ENCODE measurements around the gene CD300H. TPM values are rescaled to one million over a fixed set of nuclear protein-coding genes. Genes with fewer than 3 reads are reported as not detected.
A peak's percentile ranks its signal among the peaks of the same experiment; 100 is the strongest.

CD300H gene
- total RNA-seq, 1 donor from 2014 or later = not detected

DNA sequence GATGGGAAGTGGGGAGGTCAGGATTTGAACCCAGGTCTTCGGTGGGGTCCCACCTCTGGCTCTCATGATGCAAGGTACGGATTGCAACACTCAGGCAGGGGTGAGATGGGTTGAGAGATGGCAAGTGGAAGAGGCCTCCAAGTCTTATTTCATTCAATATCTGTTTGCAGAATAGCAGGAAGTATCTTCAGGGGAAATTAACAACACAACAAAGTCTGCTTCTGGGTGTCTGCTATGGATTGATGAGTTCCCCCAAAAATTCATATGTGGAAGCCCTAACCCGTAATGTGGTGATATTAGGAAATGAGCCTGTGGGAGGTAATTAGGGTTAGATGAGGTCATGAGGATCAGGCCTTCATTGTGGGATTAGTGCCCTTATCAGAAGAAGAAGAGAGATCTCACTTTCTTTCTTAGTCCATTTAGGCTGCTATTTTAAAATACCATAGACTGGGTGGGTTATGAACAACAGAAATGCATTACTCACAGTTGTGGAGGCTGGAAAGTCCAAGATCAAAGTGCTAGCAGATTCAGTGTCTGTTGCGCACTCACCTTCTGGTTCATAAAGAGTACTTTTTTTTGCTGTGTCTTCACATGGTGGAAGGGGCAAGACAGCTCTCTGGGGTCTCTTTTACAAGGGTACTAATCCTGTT lies 4.4 kb upstream of the CD300H start:
- no peaks in the 10 kb centered on the region for H3K36me3 ChIP-seq (ENCODE audit: control insufficient read depth, insufficient read depth, low read length)
- no peaks in the 10 kb centered on the region for H3K27me3 ChIP-seq (ENCODE audit: control insufficient read depth, insufficient read depth, low read length)
- FAIRE-seq (no peak), DNase-seq (ENCODE audit: low read depth) (no peak)
- no peak overlapping the region for H3K4me3 ChIP-seq (ENCODE audit: low read depth, low read length)
- TF ChIP-seq, protein P1, sequence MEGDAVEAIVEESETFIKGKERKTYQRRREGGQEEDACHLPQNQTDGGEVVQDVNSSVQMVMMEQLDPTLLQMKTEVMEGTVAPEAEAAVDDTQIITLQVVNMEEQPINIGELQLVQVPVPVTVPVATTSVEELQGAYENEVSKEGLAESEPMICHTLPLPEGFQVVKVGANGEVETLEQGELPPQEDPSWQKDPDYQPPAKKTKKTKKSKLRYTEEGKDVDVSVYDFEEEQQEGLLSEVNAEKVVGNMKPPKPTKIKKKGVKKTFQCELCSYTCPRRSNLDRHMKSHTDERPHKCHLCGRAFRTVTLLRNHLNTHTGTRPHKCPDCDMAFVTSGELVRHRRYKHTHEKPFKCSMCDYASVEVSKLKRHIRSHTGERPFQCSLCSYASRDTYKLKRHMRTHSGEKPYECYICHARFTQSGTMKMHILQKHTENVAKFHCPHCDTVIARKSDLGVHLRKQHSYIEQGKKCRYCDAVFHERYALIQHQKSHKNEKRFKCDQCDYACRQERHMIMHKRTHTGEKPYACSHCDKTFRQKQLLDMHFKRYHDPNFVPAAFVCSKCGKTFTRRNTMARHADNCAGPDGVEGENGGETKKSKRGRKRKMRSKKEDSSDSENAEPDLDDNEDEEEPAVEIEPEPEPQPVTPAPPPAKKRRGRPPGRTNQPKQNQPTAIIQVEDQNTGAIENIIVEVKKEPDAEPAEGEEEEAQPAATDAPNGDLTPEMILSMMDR (IDR thresholded peaks at IDR 0.05; ENCODE audit: insufficient read depth, low read length, severe bottlenecking) = no peak

DNA sequence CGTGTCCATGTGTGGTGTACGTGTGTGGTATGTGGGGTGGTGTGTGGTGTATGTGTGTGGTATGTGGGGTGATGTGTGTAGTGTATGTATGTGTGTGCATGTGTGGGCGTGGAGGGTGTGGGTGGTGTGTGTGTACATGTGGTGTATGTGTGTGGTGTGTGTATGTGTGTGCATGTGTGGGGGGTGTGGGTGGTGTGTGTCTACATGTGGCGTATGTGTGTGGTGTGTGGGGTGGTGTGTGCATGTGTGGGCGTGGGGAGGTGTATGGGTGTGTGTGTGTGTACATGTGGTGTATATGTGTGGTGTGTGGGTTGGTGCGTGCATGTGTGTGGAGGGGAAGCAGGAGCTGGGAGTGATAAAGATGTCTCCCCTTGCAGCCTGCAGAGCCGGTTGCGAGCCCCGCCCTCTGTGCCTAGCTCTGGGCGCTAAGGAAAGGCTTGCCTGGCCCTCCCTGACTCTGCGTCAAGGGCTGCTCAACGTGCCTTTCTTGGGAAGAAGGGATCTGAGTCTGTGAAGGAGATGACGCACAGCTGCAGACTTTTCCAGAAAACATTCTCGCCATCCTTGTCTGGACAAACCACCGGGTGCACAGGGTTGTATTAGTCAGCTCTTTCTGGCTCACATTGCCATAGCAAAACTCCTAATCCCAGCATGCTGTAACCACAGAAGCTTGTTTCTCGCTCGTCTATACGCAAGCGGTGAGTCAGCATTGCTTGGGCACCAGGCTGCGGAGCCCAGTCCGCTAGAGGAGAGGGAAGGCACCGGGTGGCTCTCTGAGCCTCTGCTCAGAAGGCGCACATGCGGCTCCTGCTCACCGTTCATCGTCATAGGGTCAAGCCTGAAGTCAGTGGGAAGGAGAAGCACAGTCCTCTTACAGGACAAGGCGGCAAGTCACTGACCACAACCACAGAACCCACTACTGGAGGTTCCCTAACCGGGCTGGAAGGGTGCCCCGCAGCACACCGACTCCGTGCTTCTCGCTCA lies 2.0 kb upstream of the CD300H start:
- DNase-seq (ENCODE audit: low read depth) (peak; percentile 98), FAIRE-seq (no peak)
- TF ChIP-seq, protein P1 (IDR thresholded peaks at IDR 0.05; ENCODE audit: insufficient read depth, low read length, severe bottlenecking) = no peak
- Histone ChIP-seq H3K4me3 (ENCODE audit: low read depth, low read length) (no peak overlapping the region), H3K36me3 (ENCODE audit: control insufficient read depth, insufficient read depth, low read length) (no peaks in the 10 kb centered on the region), H3K27me3 (ENCODE audit: control insufficient read depth, insufficient read depth, low read length) (no peaks in the 10 kb centered on the region)

DNA sequence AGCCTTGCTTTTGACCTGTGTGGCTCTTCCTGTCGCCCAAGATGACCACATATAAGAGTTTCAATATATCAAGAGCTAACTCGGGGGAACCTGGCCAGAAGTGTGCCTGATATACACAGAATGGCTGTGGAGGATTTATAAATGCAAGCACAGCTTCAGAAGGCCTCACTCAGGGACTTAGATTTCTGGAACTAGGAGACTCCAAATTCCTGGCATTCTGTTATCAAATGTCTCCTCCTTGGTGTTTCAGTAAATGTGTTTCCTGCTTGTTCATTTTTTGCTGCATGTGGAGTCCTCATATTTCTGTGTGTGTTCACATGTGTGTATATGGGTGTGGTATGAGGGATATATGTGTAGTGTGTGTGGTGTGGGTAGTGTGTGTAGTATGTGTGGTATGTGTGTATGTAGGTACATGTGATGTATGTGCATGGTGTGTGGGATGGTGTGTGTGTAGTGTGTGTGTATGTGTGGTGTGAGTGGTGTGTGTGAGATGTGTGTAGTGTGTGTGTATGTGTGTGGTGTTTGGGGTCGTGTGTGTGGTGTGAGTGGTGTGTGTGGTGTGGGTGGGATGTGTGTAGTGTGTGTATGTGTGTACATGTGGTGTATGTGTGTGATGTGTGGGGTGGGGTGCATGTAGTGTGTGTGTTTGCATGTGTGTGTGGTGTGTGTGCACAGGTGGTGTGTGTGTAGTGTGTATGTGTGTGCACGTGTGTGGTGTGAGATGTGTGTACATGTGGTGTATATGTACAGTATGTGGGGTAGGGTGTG lies 981 bp upstream of the CD300H start:
- Histone ChIP-seq H3K36me3 (ENCODE audit: control insufficient read depth, insufficient read depth, low read length) (no peaks in the 10 kb centered on the region), H3K27me3 (ENCODE audit: control insufficient read depth, insufficient read depth, low read length) (no peaks in the 10 kb centered on the region), H3K4me3 (ENCODE audit: low read depth, low read length) (no peak overlapping the region)
- DNase-seq (ENCODE audit: low read depth) = no peak
- TF ChIP-seq, protein P1 (IDR thresholded peaks at IDR 0.05; ENCODE audit: insufficient read depth, low read length, severe bottlenecking) = no peak
- no peak for FAIRE-seq

DNA sequence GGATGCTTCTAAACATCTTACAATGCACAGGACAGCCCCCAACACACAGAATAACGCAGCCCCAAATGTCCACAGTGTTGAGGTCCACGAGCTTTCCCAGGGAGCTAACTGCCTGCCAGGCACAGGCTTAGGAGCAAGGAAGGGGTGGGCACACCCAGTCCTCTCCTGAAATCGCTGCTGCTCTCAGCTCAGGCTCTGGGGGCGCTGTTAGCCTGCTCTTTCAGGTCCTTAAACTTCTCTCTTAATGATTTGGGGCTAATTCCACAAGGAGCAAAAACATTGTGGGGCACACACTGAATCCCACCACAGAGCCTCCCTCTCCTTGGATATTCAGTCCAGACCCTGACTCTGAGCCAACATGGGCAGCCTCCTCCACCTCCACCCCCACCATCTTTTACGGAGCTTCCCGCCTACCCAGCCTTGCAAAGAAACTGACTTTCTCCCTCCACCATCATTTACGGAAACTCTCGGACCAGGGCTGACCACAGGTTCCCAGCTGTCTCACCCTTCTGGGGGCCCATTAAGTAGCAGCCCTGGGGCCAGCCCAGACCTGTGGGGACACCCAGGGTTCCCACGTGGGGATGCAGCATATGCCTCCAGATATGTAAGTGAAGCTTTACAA lies 1.1 kb downstream of the CD300H start:
- FAIRE-seq (no peak), DNase-seq (ENCODE audit: low read depth) (peak; percentile 40)
- no peak overlapping the region for H3K4me3 ChIP-seq (ENCODE audit: low read depth, low read length)
- TF ChIP-seq, protein P1 (IDR thresholded peaks at IDR 0.05; ENCODE audit: insufficient read depth, low read length, severe bottlenecking) = peak; percentile 71
- H3K36me3 ChIP-seq (ENCODE audit: control insufficient read depth, insufficient read depth, low read length) = no peaks in the 10 kb centered on the region
- no peaks in the 10 kb centered on the region for H3K27me3 ChIP-seq (ENCODE audit: control insufficient read depth, insufficient read depth, low read length)

DNA sequence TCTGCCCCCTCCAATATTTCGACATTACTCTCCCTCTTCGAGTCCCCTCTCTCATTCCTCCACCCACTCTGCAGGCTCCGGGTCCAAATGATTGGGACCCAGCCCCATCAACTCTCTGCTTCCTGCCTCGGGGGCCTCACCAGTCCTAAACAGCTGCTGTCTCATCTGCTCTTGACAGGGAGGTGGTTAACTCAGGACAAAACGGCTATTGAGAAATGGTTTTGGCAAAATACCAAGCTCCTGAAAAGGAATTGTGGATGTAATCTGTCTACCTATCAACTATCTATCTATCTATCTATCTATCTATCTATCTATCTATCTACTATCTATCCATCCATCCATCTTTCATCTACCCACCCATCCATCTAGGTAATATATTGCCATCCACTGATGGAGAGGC lies 2.2 kb downstream of the CD300H start:
- FAIRE-seq (no peak), DNase-seq (ENCODE audit: low read depth) (no peak)
- H3K27me3 ChIP-seq (ENCODE audit: control insufficient read depth, insufficient read depth, low read length) = no peaks in the 10 kb centered on the region
- no peak overlapping the region for H3K4me3 ChIP-seq (ENCODE audit: low read depth, low read length)
- H3K36me3 ChIP-seq (ENCODE audit: control insufficient read depth, insufficient read depth, low read length) = no peaks in the 10 kb centered on the region
- TF ChIP-seq, protein P1 (IDR thresholded peaks at IDR 0.05; ENCODE audit: insufficient read depth, low read length, severe bottlenecking) = no peak
